ENCODE results near the gene CSRP2. TPM values are rescaled to one million over a fixed set of nuclear protein-coding genes. Genes with fewer than 3 reads are reported as not detected.

CSRP2 gene
- total RNA-seq, 4 donors from 2014 or later, result 14.1 to 69.0 (median 29.7) TPM

DNA sequence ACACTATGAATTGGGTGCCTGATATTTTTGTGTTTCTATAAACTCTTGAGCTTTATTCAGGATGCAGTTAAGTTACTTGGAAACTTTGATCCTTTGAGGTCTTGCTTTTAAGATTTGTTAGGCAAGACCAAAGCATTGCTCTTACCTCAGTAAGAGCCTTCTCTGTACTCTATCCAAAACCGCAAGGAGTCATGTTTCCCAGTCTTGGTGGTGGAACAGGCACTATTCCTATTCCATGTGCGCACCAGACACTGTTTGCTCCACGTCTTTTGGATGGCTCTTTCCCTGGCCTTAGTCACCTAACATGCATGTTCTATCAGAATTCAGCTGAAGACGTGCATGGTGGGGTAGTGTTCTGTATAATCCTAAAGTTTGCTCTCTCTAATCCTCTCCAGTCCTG lies 23.5 kb downstream of the CSRP2 start:
- H3K27ac ChIP-seq, result no peak overlapping the region
- H3K4me1 ChIP-seq, result no peaks in the 10 kb centered on the region
- H3K36me3 ChIP-seq, result no peaks in the 10 kb centered on the region
- peaks cover 0 to 6% of the 10 kb centered on the region in 2 donors for H3K9me3 ChIP-seq
- H3K4me3 ChIP-seq, result no peak overlapping the region
- intact Hi-C loops (cut with DNase I; ENCODE audit: low total_unique reads), result no loop called here
- TF ChIP-seq, protein P1, sequence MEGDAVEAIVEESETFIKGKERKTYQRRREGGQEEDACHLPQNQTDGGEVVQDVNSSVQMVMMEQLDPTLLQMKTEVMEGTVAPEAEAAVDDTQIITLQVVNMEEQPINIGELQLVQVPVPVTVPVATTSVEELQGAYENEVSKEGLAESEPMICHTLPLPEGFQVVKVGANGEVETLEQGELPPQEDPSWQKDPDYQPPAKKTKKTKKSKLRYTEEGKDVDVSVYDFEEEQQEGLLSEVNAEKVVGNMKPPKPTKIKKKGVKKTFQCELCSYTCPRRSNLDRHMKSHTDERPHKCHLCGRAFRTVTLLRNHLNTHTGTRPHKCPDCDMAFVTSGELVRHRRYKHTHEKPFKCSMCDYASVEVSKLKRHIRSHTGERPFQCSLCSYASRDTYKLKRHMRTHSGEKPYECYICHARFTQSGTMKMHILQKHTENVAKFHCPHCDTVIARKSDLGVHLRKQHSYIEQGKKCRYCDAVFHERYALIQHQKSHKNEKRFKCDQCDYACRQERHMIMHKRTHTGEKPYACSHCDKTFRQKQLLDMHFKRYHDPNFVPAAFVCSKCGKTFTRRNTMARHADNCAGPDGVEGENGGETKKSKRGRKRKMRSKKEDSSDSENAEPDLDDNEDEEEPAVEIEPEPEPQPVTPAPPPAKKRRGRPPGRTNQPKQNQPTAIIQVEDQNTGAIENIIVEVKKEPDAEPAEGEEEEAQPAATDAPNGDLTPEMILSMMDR (IDR thresholded peaks at IDR 0.05), result no peak
- TF ChIP-seq POLR2A (IDR thresholded peaks at IDR 0.05), result no peak
- no peak for DNase-seq
- no peaks in the 10 kb centered on the region for H3K27me3 ChIP-seq

DNA sequence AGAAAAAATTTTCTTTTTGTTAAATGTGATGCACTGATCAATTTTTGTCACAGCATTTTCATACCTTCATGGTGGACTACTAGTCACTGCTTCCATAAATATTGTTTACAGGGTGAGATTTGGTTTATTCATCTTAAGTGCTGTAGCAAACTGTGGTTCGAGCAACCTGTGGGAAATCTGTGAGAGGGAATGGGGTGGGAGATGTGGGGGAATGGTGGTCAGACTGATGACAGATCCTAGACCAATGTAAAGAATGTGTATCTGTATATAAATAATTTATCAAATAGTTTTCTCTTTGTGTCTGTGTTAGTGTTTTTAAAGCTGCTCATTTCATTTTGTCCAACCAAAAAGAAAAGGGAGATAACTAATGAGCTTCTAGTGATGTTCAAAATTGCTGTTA lies 26.7 kb downstream of the CSRP2 start:
- no peak overlapping the region for H3K27ac ChIP-seq
- no peaks in the 10 kb centered on the region for H3K4me1 ChIP-seq
- intact Hi-C loops (cut with DNase I; ENCODE audit: low total_unique reads), result no loop called here
- TF ChIP-seq, protein P1 (IDR thresholded peaks at IDR 0.05), result no peak
- TF ChIP-seq POLR2A (IDR thresholded peaks at IDR 0.05), result no peak
- peaks cover 0 to 6% of the 10 kb centered on the region in 2 donors for H3K9me3 ChIP-seq
- no peak for DNase-seq
- no peaks in the 10 kb centered on the region for H3K36me3 ChIP-seq
- no peak overlapping the region for H3K4me3 ChIP-seq
- no peaks in the 10 kb centered on the region for H3K27me3 ChIP-seq

DNA sequence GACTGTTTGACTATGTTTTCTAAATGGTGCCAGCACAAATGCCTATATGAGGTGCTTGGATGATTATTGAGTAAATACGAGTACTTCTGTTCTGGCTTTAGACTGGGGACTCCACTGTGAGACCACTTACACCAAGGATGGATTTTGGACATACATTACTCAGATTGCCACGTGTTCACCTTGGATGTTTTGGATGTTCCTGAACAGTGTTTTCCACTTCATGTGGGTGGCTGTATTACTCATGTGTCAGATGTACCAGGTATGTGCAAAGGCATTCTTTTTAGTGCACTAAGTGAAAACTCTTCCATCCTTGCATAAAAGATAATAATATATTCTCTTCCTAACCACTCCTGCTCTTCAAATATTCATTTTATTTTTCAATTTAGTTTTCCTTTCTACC lies 30.7 kb downstream of the CSRP2 start:
- intact Hi-C loops (cut with DNase I; ENCODE audit: low total_unique reads), result no loop called here
- Histone ChIP-seq H3K36me3 (no peaks in the 10 kb centered on the region), H3K27ac (no peak overlapping the region), H3K4me1 (no peaks in the 10 kb centered on the region), H3K27me3 (no peaks in the 10 kb centered on the region), H3K9me3 (no peaks in the 10 kb centered on the region), H3K4me3 (no peak overlapping the region)
- TF ChIP-seq POLR2A (IDR thresholded peaks at IDR 0.05), result no peak
- TF ChIP-seq, protein P1 (IDR thresholded peaks at IDR 0.05), result no peak
- DNase-seq, result no peak

DNA sequence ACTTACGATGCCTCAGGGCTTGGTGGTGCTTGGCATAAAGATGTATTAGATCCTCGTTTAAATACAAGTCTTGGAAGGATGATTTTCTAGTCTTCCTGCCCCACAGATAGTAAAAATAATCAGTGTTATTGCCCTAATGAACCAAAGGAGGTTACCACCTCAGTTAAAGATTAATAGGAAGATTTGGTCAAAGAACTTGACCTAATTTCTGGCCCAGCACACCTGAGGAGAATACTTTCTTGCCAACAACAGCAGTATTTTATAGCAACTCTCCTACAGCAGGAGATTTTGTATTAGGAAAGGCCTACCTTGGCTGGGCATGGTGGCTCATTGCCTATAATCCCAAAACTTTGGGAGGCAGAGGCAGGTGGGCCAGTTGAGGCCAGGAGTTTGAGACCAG lies 31.6 kb downstream of the CSRP2 start:
- Histone ChIP-seq H3K27ac (no peak overlapping the region), H3K4me1 (no peaks in the 10 kb centered on the region), H3K27me3 (no peaks in the 10 kb centered on the region), H3K9me3 (no peaks in the 10 kb centered on the region), H3K36me3 (no peaks in the 10 kb centered on the region), H3K4me3 (no peak overlapping the region)
- TF ChIP-seq, protein P1 (IDR thresholded peaks at IDR 0.05), result no peak
- TF ChIP-seq POLR2A (IDR thresholded peaks at IDR 0.05), result no peak
- no peak for DNase-seq
- intact Hi-C loops (cut with DNase I; ENCODE audit: low total_unique reads), result no loop called here

DNA sequence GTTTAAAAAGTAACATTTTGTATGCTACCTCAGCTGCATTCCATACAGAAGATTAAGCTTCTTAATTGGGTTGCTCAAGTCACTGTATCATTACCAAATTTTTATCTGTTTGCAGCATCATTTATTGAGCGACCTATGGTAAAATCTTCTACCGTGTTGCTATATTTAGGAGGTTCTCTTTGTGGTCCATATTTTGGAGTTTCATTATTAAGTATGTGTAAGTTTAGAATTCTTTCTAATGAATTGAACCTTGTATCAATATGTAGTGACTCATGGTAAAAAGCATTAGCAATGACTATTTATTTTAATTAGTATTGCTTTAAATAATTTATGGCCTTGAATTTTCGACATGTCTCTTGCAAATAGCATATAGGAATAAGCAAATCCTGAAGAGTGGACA lies 42.2 kb downstream of the CSRP2 start:
- no peaks in the 10 kb centered on the region for H3K36me3 ChIP-seq
- H3K27me3 ChIP-seq, result no peaks in the 10 kb centered on the region
- intact Hi-C loops (cut with DNase I; ENCODE audit: low total_unique reads), result no loop called here
- no peaks in the 10 kb centered on the region for H3K4me1 ChIP-seq
- peaks cover 0 to 4% of the 10 kb centered on the region in 2 donors for H3K9me3 ChIP-seq
- no peak overlapping the region for H3K27ac ChIP-seq
- DNase-seq, result no peak
- TF ChIP-seq, protein P1 (IDR thresholded peaks at IDR 0.05), result no peak
- TF ChIP-seq POLR2A (IDR thresholded peaks at IDR 0.05), result no peak
- H3K4me3 ChIP-seq, result no peak overlapping the region
